Embryonic facial prominence (tissue), 1 donor: Measurements from ENCODE around the gene SOX15.
A peak's percentile ranks its signal among the peaks of the same experiment; 100 is the strongest.
"Not testable (repeated sequence)": the region's sequence is repeated elsewhere in the genome, so short reads cannot be mapped to it uniquely, and the experiment has no call there.

Source experiments
- DNase-seq: peaks from one replicate; pipeline ENCODE4 v3.0.0-alpha.2; 2016; ENCODE audit errors: extremely low spot score

The SOX15 gene

DNA sequence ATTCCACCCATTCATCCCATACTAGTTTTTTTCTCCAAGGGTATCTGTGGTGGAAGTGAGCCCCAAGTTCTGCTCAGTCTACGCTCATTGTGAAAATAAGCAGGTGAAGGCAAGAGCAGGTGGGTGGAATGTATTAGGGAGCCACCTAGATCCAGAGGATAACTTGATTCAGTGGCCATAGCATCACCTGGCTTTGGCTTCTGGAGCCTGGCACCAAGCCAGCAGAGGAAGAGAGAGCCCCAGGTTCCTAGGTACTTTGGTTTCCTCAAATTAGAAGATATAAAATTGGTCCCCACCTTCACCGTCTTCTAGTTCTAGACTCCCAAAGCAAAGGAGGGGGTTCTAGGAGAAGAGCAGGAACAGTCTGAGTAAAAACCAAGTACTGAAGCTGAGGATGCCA, 20.7 kb upstream of the SOX15 start:
- DNase-seq = no peak

DNA sequence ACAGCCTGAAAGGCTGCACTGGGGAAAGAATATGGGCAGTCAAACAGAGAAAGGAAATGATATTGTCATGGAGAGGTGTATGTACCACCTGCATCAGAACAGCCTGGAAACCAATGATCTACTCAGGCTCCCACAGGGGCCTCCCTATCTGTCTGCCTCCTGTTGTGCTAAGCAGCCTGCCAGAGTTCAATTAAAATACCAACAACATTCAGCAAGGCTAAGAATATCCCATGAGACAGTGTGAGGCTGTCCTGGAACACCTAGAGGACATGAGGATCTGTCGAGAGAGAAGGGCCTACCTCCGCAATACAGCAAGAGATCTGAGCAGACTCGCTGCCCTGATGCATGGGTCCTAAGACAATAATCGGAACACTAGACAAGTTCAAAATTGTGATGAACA, 16.4 kb upstream of the SOX15 start:
- DNase-seq = no peak

DNA sequence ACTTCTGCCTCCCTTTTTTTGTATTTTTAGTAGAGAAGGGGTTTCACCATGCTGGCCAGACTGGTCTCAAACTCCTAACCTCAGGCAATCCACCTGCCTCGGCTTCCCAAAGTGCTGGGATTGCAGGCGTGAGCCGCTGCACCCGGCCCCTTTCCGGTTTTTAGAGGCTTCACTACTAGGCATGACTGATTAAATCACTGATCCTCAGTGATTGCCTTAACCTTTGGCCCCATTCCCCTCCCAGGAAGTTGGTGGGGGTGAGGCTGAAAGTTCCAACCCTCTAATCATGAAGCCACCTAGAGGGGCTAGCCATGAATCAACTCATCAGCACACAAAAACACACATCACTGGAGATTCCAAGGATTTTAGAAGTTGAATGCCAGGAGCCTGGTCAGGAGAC, 7.7 kb upstream of the SOX15 start:
- not testable (repeated sequence) for DNase-seq

DNA sequence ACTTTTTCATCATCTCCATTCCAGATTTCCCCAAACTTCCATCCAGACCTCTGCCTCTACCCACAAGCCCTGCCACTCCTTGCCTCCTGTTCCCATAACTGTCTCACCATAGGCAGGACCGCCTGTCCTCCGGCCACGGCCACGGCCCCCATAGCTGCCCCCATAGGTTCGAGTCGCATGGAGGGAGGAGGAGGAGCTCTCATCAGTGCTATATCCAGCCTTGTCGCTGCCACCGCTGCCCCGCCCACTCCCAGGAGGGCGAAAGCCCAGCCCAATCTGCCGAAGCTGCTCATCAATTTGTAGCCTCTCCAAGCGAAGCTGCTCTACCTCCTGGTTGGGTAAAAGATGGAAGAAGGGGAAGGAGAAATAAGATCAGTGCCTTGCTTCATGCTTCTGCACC, 3.4 kb upstream of the SOX15 start:
- no peak for DNase-seq

DNA sequence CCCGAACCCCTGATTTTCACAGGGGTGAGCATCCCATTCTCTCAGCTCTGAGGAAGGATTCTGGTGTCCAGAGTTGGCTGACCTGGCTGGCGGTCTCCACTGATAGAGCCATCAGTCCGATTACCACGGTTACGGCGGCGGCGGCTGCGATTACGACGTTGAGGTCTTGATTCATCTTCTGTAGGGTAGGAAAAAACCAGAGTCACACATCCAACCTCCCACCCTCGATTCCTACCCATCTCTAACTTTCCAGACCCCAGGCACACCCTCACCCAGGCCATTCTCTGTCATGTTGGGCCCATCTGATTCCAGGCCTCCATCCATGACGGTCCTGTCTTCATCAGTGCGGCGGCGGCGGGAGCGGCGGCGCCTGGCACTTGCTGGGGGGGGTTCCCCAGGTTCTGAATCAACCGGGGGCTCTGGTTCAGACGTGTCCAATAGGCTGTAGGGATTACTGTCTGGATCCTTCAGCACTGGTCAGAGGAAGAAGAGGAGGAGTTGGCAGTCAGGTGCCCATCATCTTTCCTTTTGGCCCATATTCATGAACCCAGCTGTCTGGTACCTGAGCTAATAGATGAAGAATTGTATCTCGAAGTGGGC, 2.6 kb upstream of the SOX15 start:
- no peak for DNase-seq

DNA sequence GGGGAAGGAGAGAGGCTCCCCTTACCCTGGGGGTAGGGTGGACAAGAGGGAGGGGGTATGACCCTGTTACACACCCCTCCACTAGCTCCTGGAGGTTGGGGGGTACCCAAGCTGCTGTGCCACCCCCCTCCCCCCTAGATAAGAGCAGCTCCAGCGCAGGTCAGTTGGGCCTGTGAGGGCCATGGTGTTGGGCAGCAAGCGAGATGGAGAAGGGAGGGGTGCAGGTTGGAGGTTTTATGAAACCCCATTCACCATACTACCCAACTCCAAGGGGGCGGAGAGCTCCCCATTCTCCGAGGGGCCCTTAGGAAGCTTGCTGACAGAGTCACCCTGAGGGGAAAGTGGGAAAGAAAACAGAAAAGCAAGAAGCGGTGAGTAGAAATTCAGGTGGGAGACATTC, 1.7 kb upstream of the SOX15 start:
- no peak for DNase-seq

DNA sequence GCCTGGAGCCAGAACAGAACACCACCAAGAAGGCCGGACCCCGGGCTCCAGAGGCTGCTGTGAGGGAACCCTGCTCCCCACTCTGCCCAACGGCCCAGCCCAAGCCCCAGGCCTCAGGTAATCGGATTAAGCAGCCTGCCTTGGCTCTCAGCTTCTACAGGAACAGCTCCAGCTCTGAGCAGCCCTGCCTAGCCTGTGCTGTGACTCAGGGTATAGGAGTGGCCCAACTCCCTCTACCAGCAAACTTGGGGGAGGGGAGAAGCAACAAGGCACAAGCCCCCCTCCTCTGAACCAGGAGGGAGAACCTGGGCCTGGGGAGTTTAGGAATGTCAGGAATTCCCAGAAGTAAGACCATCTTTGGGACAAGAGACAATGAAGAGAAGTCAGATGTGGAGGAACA, 849 bp upstream of the SOX15 start:
- no peak for DNase-seq

DNA sequence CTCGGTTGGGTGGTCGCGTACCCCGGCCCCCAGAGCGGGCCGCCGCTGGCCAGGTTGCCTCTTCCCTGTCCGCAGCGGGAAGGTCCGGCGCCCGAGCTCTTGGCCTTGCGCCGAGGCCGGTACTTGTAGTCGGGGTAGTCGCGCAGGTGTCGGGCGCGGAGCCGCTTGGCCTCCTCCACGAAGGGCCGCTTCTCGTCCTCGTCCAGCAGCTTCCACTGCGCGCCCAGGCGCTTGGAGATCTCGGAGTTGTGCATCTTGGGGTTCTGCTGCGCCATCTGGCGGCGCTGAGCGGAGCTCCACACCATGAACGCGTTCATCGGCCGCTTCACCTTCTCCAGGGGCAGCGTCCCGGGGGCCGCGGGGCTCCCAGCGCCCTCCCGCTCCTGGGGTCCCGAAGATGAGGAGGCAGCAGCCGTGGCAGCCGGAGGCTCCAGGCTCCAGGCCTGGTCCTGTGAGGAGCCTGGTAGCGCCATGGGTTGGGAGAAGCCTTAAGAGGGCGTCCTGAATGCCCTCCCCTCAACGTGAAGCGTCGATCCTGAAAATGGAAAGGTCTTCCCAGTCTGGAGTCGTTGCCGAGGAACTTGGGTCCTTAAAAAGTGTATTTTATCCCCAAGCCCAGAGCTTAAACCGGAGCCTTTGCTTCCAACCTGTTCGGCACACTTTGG, 558 bp downstream of the SOX15 start:
- peak; percentile 66 for DNase-seq

DNA sequence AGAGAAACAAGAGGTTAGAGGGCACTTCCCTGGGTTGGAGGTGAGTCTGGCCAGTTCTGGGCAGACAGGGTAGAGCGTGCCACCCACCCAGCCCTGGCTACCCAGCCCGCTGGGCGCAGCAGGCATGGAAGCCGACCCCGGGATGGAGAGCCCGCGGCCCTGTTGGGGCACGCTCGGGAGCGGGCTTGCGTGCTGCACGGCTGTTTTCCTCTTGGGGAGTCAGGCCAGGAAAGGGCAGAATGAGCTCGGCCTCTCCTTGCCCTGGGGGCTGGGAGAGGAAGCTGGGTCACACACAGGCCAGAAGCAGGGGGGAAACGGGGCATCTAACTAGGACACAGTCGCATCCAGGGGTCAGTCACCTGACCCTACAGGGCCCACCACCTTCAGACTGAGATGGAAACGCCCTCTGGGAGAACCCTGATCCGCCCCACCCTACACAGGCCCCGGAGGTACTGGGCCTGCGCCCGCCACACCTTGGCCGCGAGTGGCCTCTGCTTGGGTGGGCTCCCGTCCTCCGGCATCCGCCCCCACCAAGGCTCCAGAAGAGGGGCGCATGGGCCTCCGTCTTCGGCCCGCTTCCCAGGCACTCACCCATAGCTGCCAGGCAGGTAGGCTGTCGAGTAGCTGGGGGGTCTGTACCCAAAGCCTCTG, 1.2 kb downstream of the SOX15 start:
- DNase-seq = no peak

DNA sequence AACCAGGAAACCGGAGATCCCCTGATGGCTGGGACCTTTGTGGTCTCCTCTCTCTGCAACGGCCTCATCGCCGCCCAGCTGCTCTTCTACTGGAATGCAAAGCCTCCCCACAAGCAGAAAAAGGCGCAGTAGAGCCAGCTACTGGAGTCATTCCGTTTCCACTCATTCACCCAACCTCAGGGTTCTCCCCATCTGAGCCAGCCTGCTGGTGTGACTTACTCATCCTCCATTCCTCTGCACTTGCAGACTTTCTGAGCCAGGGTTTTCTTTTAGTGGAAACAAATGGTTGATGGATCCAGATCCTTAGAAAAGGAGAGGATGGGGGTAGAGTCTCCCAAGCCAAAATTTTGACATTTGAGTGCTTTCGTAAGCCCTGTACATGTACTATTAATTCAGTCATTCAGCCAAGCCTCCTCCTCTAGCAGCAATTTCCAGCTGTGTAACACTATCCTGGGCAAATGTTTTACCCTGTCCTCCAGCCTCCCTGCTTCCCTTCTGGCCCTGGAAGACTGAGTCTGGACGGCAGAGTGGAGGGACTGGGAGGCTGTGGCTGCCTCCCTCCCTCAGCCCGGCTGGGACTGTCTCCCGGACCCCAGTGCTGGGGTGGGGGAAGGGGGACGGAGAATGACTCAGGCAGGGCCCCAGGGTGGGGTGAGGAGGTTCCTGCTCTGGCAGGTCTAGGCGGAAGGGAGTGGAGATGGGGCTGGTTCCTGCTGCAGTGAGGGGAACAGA, 2.3 kb downstream of the SOX15 start:
- no peak for DNase-seq

DNA sequence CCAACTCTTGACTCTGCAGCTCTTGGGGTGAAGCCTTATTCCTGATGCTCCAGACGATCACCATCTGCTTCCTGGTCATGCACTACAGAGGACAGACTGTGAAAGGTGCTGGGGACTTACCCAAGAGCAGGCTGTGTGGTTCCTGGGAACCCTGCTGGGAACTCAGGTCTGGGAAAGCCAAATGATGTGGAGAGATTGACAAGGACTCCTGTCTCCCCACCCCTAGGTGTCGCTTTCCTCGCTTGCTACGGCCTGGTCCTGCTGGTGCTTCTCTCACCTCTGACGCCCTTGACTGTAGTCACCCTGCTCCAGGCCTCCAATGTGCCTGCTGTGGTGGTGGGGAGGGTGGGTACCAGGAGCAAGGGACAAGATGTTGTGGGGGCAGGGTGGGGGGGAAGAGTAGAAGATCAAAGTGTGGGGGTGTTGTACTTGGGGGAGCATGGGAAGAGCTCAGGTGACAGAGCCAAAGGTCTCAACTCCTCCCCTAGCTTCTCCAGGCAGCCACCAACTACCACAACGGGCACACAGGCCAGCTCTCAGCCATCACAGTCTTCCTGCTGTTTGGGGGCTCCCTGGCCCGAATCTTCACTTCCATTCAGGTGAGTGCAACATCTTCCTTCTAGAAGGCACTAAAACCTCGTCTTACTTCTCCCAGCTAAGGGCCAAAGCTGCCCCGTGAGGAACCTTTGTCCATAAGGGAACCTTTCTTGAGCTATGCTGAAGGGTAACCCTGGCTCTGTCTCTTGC, 3.0 kb downstream of the SOX15 start:
- DNase-seq = no peak

DNA sequence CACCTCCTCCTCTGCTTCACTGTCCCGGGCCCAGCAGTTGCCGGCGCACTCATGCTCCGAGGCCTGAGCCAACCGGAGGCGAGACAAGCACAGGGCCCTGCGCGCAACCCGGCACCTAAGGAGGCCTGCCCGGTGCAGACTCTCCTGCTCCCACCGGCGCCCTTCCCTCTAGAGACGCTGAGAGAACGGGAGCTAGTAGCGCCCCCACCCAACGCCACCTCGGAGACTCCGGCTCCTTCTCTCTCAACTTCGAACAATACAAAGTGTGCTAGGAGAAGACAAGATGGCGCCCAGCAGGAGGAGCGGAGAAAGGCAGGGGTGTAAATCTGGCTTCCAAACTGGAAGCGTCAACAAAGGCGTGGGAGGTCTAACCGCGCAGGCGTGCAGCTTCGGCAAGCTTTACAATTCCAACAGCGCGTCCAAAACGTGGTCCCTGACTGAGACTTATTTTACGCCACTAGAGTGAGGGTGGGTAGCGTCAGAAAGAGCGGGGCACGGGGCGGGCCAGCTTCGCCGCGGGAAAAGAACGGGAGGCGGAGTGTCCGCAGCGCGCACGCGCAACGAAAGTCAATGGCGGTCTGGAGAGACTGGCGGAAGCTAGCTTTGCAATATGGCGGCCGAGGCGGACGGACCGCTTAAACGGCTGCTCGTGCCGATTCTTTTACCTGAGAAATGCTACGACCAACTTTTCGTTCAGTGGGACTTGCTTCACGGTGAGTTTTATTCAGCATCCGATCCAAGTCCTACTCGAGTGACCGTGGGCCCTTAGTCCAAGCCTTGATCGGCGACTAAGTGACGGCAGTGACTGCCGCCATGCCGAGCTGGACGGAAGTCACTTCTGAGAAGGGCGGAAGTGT, 6.4 kb downstream of the SOX15 start, which contains the start of gene MPDU1:
MPDU1 (plus strand) TSS at position 600 of the 857 bp plus-strand sequence; CDS start at position 611, 11 bp downstream.
- DNase-seq = peak; percentile 96

DNA sequence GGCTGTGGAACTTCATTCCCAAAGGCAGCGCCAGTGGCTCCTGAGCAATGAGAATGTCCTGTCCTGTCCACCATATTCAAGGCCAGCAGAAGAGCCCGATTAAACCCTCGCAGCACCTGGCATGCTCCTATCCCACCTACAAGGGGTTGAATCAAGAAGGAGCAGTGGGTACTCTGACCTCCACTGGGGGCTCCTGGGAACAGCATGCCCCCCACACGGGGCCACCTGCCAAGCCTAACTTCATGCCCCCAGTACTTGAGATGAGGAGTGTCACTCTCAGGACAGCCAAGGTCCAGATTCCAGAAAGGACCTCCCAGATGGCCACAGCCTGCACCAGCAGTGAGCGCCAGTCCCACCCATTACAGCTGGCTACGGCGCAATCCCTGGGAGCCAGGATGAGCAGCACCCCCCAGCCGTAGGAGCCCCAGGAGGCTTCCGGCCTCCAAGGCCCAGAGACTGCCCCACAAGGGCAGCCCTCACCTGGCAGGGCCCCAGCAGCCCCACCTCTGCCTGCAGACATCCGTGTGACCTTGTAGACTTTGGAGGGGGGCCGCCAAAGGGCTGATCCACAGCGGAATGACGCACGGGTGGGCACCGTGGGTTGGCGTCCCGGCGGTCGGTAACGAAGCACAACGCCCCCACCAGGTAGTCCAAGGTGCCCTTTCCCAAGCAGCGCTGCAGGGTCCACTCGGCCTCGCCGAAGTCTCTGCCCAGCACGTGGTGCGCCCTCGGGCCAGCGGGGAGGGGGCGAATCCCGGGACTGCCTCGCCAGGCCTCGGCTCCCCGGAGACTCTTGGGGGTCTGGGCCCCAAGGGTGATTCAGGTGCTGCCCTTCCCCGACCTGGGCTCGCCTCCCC, 7.3 kb downstream of the SOX15 start:
- no peak for DNase-seq

DNA sequence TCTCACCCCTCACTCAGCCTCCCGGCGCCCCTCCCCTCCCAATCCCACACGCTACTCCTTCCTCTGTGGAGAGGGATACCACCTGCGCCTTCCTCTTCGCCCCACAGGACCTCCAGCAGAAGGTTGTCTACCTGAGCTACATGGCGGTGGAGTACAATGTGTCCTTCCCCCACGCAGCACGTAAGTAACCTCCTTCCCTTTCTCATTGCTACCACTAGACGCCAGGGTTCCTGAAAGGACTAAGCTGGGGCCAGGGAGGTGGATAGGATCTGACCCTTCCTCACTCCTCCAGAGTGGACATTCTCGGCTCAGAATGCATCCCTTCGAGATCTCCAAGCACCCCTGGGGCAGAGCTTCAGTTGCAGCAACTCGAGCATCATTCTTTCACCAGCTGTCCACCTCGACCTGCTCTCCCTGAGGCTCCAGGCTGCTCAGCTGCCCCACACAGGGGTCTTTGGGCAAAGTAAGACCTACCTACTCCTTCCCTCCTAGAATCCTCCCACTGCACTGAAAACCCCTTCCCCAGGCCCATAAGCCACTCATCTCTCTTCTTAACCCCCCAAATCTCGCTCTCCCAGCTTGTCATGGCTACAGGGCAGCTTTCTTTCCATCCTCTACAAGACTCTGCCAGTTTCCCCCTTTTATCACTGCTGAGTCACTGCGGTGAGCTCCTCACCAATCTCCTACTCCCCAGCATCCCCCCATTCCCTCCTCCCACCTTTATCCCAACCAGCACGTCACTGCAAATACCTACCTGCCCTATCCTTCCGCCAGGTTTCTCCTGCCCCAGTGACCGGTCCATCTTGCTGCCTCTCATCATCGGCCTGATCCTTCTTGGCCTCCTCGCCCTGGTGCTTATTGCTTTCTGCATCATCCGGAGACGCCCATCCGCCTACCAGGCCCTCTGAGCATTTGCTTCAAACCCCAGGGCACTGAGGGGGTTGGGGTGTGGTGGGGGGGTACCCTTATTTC, 9.0 kb downstream of the SOX15 start:
- DNase-seq = no peak

DNA sequence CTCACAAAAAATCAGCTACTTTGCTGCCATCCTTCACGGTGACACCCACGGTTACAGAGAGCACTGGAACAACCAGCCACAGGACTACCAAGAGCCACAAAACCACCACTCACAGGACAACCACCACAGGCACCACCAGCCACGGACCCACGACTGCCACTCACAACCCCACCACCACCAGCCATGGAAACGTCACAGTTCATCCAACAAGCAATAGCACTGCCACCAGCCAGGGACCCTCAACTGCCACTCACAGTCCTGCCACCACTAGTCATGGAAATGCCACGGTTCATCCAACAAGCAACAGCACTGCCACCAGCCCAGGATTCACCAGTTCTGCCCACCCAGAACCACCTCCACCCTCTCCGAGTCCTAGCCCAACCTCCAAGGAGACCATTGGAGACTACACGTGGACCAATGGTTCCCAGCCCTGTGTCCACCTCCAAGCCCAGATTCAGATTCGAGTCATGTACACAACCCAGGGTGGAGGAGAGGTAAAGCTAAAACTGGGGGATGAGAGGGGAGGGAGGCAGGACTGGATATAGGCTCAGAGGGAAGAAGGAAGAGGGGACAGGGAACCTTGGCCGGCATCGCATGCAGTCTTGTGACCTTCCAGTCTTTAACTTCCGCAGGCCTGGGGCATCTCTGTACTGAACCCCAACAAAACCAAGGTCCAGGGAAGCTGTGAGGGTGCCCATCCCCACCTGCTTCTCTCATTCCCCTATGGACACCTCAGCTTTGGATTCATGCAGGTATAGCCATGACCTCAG, 9.9 kb downstream of the SOX15 start:
- no peak for DNase-seq

DNA sequence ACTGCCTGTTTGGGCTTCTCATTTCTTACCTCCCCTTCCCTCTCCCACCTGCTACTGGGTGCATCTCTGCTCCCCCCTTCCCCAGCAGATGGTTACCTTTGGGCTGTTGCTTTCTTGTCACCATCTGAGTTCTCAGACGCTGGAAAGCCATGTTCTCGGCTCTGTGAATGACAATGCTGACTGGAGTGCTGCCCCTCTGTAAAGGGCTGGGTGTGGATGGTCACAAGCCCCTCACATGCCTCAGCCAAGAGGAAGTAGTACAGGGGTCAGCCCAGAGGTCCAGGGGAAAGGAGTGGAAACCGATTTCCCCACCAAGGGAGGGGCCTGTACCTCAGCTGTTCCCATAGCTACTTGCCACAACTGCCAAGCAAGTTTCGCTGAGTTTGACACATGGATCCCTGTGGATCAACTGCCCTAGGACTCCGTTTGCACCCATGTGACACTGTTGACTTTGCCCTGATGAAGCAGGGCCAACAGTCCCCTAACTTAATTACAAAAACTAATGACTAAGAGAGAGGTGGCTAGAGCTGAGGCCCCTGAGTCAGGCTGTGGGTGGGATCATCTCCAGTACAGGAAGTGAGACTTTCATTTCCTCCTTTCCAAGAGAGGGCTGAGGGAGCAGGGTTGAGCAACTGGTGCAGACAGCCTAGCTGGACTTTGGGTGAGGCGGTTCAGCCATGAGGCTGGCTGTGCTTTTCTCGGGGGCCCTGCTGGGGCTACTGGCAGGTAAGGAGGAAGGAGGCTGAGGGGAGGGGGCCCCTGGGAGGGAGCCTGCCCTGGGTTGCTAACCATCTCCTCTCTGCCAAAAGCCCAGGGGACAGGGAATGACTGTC, 10.7 kb downstream of the SOX15 start, which contains the start of gene CD68:
CD68 (plus strand) TSS at position 638 of the 833 bp plus-strand sequence; CDS start at position 678, 40 bp downstream.
- DNase-seq = no peak
